Measurements from ENCODE around the gene PSMA4. TPM values are rescaled to one million over a fixed set of nuclear protein-coding genes. Genes with fewer than 3 reads are reported as not detected.
"Not testable (repeated sequence)": the region's sequence is repeated elsewhere in the genome, so short reads cannot be mapped to it uniquely, and the experiment has no call there.

The PSMA4 gene
- total RNA-seq, 3 donors from 2014 or later: 102 to 139 (median 138) TPM

GRCh38 chr15:78506971-78507830 is 33.0 kb upstream of the PSMA4 start, which contains the start of gene HYKK:
Gene HYKK, plus strand, starts transcription at chr15:78507577. Its CDS starts 5,512 bp downstream, at chr15:78513089.
- TF ChIP-seq POLR2A (IDR thresholded peaks at IDR 0.05): no peak
- peak in 1 of 3 donors; percentile 44 for TF ChIP-seq CTCF (IDR thresholded peaks at IDR 0.05)
- peak in 1 of 3 donors; percentile 8 for TF ChIP-seq POLR2AphosphoS5 (IDR thresholded peaks at IDR 0.05)
- no peaks in the 10 kb centered on the region for H3K36me3 ChIP-seq
- intact Hi-C loops (cut with DNase I; ENCODE audit: low total_unique reads): no loop called here
- no peaks in the 10 kb centered on the region for H3K27me3 ChIP-seq
- peak within 1 kb of the TSS; percentile 73 to 91 (median 84) for H3K4me3 ChIP-seq
- H3K27ac ChIP-seq: peak within 1 kb of the TSS; percentile 70 to 75
- peak; percentile 93 to 95 for DNase-seq (ENCODE audit: low spot score in 2 of 2)
- no peaks in the 10 kb centered on the region for H3K4me1 ChIP-seq
- H3K9me3 ChIP-seq: no peaks in the 10 kb centered on the region

- no peaks in the 10 kb centered on the region for H3K4me1 ChIP-seq
- peak overlapping the region; percentile 70 to 75 for H3K27ac ChIP-seq
Observed at GRCh38 chr15:78507831-78508160, 32.4 kb upstream of the PSMA4 start.

GRCh38 chr15:78508272-78508671 is 32.0 kb upstream of the PSMA4 start:
- peak overlapping the region; percentile 73 to 91 (median 84) for H3K4me3 ChIP-seq
- no peaks in the 10 kb centered on the region for H3K9me3 ChIP-seq
- no peak for TF ChIP-seq POLR2A (IDR thresholded peaks at IDR 0.05)
- no peak for TF ChIP-seq POLR2AphosphoS5 (IDR thresholded peaks at IDR 0.05)
- TF ChIP-seq CTCF (IDR thresholded peaks at IDR 0.05): no peak
- H3K4me1 ChIP-seq: no peaks in the 10 kb centered on the region
- no peaks in the 10 kb centered on the region for H3K27me3 ChIP-seq
- intact Hi-C loops (cut with DNase I; ENCODE audit: low total_unique reads): no loop called here
- H3K36me3 ChIP-seq: no peaks in the 10 kb centered on the region
- no peak for DNase-seq (ENCODE audit: low spot score in 2 of 2)
- peak overlapping the region in 1 of 2 donors; percentile 75 for H3K27ac ChIP-seq

More at GRCh38 chr15:78507831-78508160, 32.4 kb upstream of the PSMA4 start:
- no peaks in the 10 kb centered on the region for H3K36me3 ChIP-seq
- intact Hi-C loops (cut with DNase I; ENCODE audit: low total_unique reads): no loop called here
- no peak for TF ChIP-seq POLR2AphosphoS5 (IDR thresholded peaks at IDR 0.05)
- no peak for TF ChIP-seq CTCF (IDR thresholded peaks at IDR 0.05)
- no peak for TF ChIP-seq POLR2A (IDR thresholded peaks at IDR 0.05)
- no peaks in the 10 kb centered on the region for H3K27me3 ChIP-seq
- H3K4me3 ChIP-seq: peak overlapping the region; percentile 73 to 91 (median 84)
- no peaks in the 10 kb centered on the region for H3K9me3 ChIP-seq
- DNase-seq (ENCODE audit: low spot score in 2 of 2): no peak

- H3K4me3 ChIP-seq: no peak overlapping the region
- no peaks in the 10 kb centered on the region for H3K27me3 ChIP-seq
- H3K4me1 ChIP-seq: no peaks in the 10 kb centered on the region
- TF ChIP-seq CTCF (IDR thresholded peaks at IDR 0.05) (no peak), POLR2A (IDR thresholded peaks at IDR 0.05) (no peak), POLR2AphosphoS5 (IDR thresholded peaks at IDR 0.05) (no peak)
- intact Hi-C loops (cut with DNase I; ENCODE audit: low total_unique reads): no loop called here
- no peak for DNase-seq (ENCODE audit: low spot score in 2 of 2)
- no peaks in the 10 kb centered on the region for H3K36me3 ChIP-seq
- no peak overlapping the region for H3K27ac ChIP-seq
- H3K9me3 ChIP-seq: no peaks in the 10 kb centered on the region
Observed at GRCh38 chr15:78509726-78510312, 30.4 kb upstream of the PSMA4 start.

- H3K27me3 ChIP-seq; DNase-seq (ENCODE audit: low spot score in 2 of 2); intact Hi-C loops (cut with DNase I; ENCODE audit: low total_unique reads); H3K4me3 ChIP-seq; H3K27ac ChIP-seq; H3K36me3 ChIP-seq; H3K9me3 ChIP-seq; H3K4me1 ChIP-seq: not testable (repeated sequence)
Observed at GRCh38 chr15:78520035-78520434, 20.2 kb upstream of the PSMA4 start.
